A549 (cell line): ENCODE measurements around the gene POLR2H. TPM values are rescaled to one million over a fixed set of nuclear protein-coding genes. Genes with fewer than 3 reads are reported as not detected.

ENCODE experiments used
- ATAC-seq, 2 experiments: fragments of 200-7000 bp in 1 of 2; fragments of >200 bp in 1 of 2; cut with Nextera tagmentation in 1 of 2; cut with Tn5 transposase in 1 of 2; 3 replicates each; pipeline versions ENCODE4 v1.8.0 to v1.9.1; 2018 to 2020; ENCODE audit warnings: mild to moderate bottlenecking in 1 of 2, moderate library complexity in 1 of 2
- CTCF ChIA-PET: fragments of 300-600 bp; sonication (Branson Sonifier 250); formaldehyde crosslinking; extraction: SDS; loops from one replicate; lab custom pipeline; 2021; ENCODE audit warnings: antibody characterized with exemption, inconsistent platforms; lab: Yijun Ruan, JAX
- POLR2A ChIA-PET: fragments of 350-600 bp; formaldehyde crosslinking; extraction: SDS; loops from one replicate; lab custom pipeline; 2021; ENCODE audit warnings: antibody characterized with exemption, inconsistent platforms; lab: Yijun Ruan, JAX
- DNase-seq, 2 experiments: peaks; one replicate each; pipeline versions ENCODE4 v3.0.0 to v3.0.0-alpha.2; 2011 to 2016; ENCODE audit warnings: low read depth in 1 of 2, low spot score in 1 of 2
- FAIRE-seq: peaks from 2 replicates; lab custom pipeline; 2011; peaks lifted over from hg19 to GRCh38; lab: Jason Lieb, UNC
- H3K27ac ChIP-seq, 2 experiments: fragments of >200 bp; sonication (Bioruptor Twin); formaldehyde crosslinking; 3 replicates each; pipeline ENCODE4 v1.5.1; 2016 to 2017
- H3K4me1 ChIP-seq: fragments of >200 bp; sonication (Bioruptor Twin); formaldehyde crosslinking; 3 replicates; pipeline ENCODE4 v1.6.1; 2016
- H3K4me2 ChIP-seq: fragments of >200 bp; sonication (Bioruptor Twin); formaldehyde crosslinking; 3 replicates; pipeline ENCODE4 v1.6.1; 2016
- H3K4me3 ChIP-seq: fragments of >200 bp; sonication (Bioruptor Twin); formaldehyde crosslinking; 3 replicates; pipeline ENCODE4 v1.5.1; 2016
- H3K9me3 ChIP-seq: fragments of >200 bp; sonication (Bioruptor Twin); formaldehyde crosslinking; 3 replicates; pipeline ENCODE4 v1.6.1; 2016
- BHLHE40 ChIP-seq: IDR thresholded peaks from 2 replicates; pipeline ENCODE4 v1.6.1; 2012; ENCODE audit warnings: low read depth, low read length, inconsistent platforms
- CBX2 ChIP-seq: fragments of 200-600 bp; sonication (generic); IDR thresholded peaks from 2 replicates; pipeline ENCODE4 v1.6.1; 2016; ENCODE audit warnings: low read depth, mild to moderate bottlenecking, borderline replicate concordance
- CBX8 ChIP-seq: fragments of 200-600 bp; sonication (generic); IDR thresholded peaks from 2 replicates; pipeline ENCODE4 v1.6.1; 2016
- EHF ChIP-seq: fragments of 250-450 bp; sonication (Bioruptor Pico); IDR thresholded peaks from 2 replicates; pipeline ENCODE4 v1.5.0; 2020; ENCODE audit warnings: mild to moderate bottlenecking
- EHMT2 ChIP-seq: fragments of 200-600 bp; sonication (generic); IDR thresholded peaks from 2 replicates; pipeline ENCODE4 v1.6.1; 2016; ENCODE audit warnings: antibody characterized with exemption, low read depth, mild to moderate bottlenecking, moderate library complexity
- FOSB ChIP-seq: fragments of 250-450 bp; sonication (Bioruptor Pico); IDR thresholded peaks from 2 replicates; pipeline ENCODE4 v1.5.0; 2020; ENCODE audit warnings: mild to moderate bottlenecking, moderate library complexity
- GATA3 ChIP-seq: IDR thresholded peaks from 2 replicates; pipeline ENCODE4 v1.6.1; 2012; ENCODE audit warnings: borderline replicate concordance
- HDAC2 ChIP-seq: fragments of 200-600 bp; sonication (generic); IDR thresholded peaks from 2 replicates; pipeline ENCODE4 v1.6.1; 2016
- HOXA7 ChIP-seq: fragments of 250-450 bp; sonication (Bioruptor Pico); IDR thresholded peaks from 2 replicates; pipeline ENCODE4 v1.5.0; 2020; ENCODE audit warnings: mild to moderate bottlenecking, moderate library complexity
- HOXB13 ChIP-seq: fragments of 250-450 bp; sonication (Bioruptor Pico); IDR thresholded peaks from 2 replicates; pipeline ENCODE4 v1.5.0; 2020; ENCODE audit warnings: low read depth, mild to moderate bottlenecking, moderate library complexity
- JUNB ChIP-seq: fragments of >200 bp; sonication (Bioruptor Twin); formaldehyde crosslinking; IDR thresholded peaks from 2 replicates; pipeline ENCODE4 v1.6.1; 2016
- MAFK ChIP-seq: fragments of 450-650 bp; IDR thresholded peaks from 2 replicates; pipeline ENCODE4 v1.6.1; 2014; ENCODE audit not compliant: partially characterized antibody
- NFE2L2 ChIP-seq: fragments of 150-350 bp; conservative IDR thresholded peaks from 2 replicates; pipeline ENCODE4 v1.6.1; 2014; ENCODE audit warnings: low read length
- NPAS2 ChIP-seq: fragments of 250-450 bp; sonication (Bioruptor Pico); IDR thresholded peaks from 2 replicates; pipeline ENCODE4 v1.8.0; 2022; ENCODE audit warnings: mild to moderate bottlenecking, moderate library complexity, borderline replicate concordance
- NR3C1 ChIP-seq: fragments of >200 bp; sonication (Bioruptor Twin); formaldehyde crosslinking; IDR thresholded peaks from 3 replicates; pipeline ENCODE4 v1.6.1; 2017
- RARB ChIP-seq: fragments of 250-450 bp; sonication (Bioruptor Pico); IDR thresholded peaks from 2 replicates; pipeline ENCODE4 v1.8.0; 2021; ENCODE audit warnings: mild to moderate bottlenecking, moderate library complexity
- TFCP2L1 ChIP-seq: fragments of 250-450 bp; sonication (Bioruptor Pico); IDR thresholded peaks from 2 replicates; pipeline ENCODE4 v1.5.0; 2021; ENCODE audit warnings: mild to moderate bottlenecking
- TP53 ChIP-seq: fragments of 250-450 bp; sonication (Bioruptor Pico); IDR thresholded peaks from 2 replicates; pipeline ENCODE4 v1.5.0; 2021; ENCODE audit warnings: mild to moderate bottlenecking, moderate library complexity
- ZFP36 ChIP-seq: fragments of 450-650 bp; IDR thresholded peaks from 2 replicates; pipeline ENCODE4 v1.6.1; 2014; ENCODE audit warnings: borderline replicate concordance; ENCODE audit not compliant: partially characterized antibody
- ZSCAN20 ChIP-seq: fragments of 250-450 bp; sonication (Bioruptor Pico); IDR thresholded peaks from 2 replicates; pipeline ENCODE4 v1.8.0; 2022; ENCODE audit warnings: mild to moderate bottlenecking, moderate library complexity
- WGBS: methylation state at CpG from one replicate; pipeline ENCODE4 v1.1.6; 2017; ENCODE audit errors: missing lambda C conversion rate; 5-methylcytosine and 5-hydroxymethylcytosine counted together
- polyA plus RNA-seq, 4 experiments: library from polyadenylated mRNA; depleted of rRNA in 3 of 4; stranded (reverse); fragments of >200 nt; fragmentation: RNase III in 1 of 4; extraction: RNeasy Plus Mini Kit Qiagen cat#74134 plus additional on column Dnase treatment in 1 of 4; gene quantifications; 2 replicates in 3 of 4; 3 replicates in 1 of 4; pipeline ENCODE4 v1.2.3, GENCODE V29; 2011 to 2017
- TF ChIP-seq, protein P1 (sequence below): IDR thresholded peaks from 2 replicates; pipeline ENCODE4 v1.6.1; 2012; ENCODE audit warnings: low read depth, borderline replicate concordance
- TF ChIP-seq, protein P2 (sequence below): fragments of 200-600 bp; sonication (generic); IDR thresholded peaks from 2 replicates; pipeline ENCODE4 v1.6.1; 2016; ENCODE audit warnings: antibody characterized with exemption, mild to moderate bottlenecking, moderate library complexity
- TF ChIP-seq, protein P3 (sequence below): IDR thresholded peaks from 2 replicates; pipeline ENCODE4 v1.6.1; 2012
- TF ChIP-seq, protein P4 (sequence below): IDR thresholded peaks from 2 replicates; pipeline ENCODE4 v1.6.1; 2012
- TF ChIP-seq, protein P5 (sequence below): fragments of 250-450 bp; sonication (Bioruptor Pico); IDR thresholded peaks from 2 replicates; pipeline ENCODE4 v1.5.0; 2020; ENCODE audit warnings: low read depth, mild to moderate bottlenecking, moderate library complexity

The POLR2H gene
- polyA plus RNA-seq, 2 of the 4 experiments (the other 2 are of a cell fraction), result 104 to 127 TPM

DNA sequence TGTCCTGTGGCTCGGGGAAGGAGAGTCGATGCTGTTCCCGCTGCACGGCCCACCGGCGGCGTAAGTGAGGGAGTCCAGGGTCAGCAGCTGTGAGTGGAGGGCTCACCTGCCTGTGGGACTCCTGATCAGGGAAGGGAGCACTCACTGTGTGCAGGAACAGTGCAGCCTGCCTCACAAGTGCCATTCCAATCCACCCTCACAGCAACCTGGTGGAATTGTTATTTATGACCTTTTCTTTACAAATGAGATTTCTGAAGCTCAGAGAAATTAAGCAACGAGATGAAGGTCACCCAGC, 27.4 kb downstream of the POLR2H start:
- Histone ChIP-seq H3K9me3 (no peaks in the 10 kb centered on the region), H3K4me1 (no peaks in the 10 kb centered on the region), H3K4me3 (no peak overlapping the region), H3K4me2 (no peak overlapping the region), H3K27ac (no peak overlapping the region)
- 8% methylated on average over 1 of the region's 8 CpGs for WGBS
- ChIA-PET CTCF (interaction anchor here (0.8 to 7.2 kb wide), 5 partner anchors 13 to 172 kb away, joined by 4 to 38 read pairs (median 5); partner anchors contain the start of gene EPHB3), POLR2A (no interaction called here)
- ATAC-seq (no peak; a peak in 1 of 6 replicates), DNase-seq (no peak), FAIRE-seq (no peak)
- TF ChIP-seq TFCP2L1 (no peak), GATA3 (no peak), FOSB (CRISPR knock-in tag) (no peak), BHLHE40 (no peak)

DNA sequence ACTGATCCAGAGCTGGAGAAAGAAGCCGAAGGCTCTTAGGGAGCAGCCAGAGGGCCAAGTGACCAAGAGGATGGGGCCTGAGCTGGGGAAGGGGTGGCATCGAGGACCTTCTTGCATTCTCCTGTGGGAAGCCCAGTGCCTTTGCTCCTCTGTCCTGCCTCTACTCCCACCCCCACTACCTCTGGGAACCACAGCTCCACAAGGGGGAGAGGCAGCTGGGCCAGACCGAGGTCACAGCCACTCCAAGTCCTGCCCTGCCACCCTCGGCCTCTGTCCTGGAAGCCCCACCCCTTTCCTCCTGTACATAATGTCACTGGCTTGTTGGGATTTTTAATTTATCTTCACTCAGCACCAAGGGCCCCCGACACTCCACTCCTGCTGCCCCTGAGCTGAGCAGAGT, 27.9 kb downstream of the POLR2H start:
- DNase-seq (no peak), ATAC-seq (peak in 1 of 2 experiments; percentile 24; a peak in 2 of 6 replicates), FAIRE-seq (no peak)
- CTCF ChIA-PET, result interaction anchor here (1.0 to 7.2 kb wide), 6 partner anchors 14 to 151 kb away, joined by 3 to 38 read pairs (median 4); no protein-coding TSS in a partner anchor
- Histone ChIP-seq H3K4me3 (no peak overlapping the region), H3K9me3 (no peaks in the 10 kb centered on the region), H3K27ac (no peak overlapping the region), H3K4me2 (no peak overlapping the region), H3K4me1 (no peaks in the 10 kb centered on the region)
- POLR2A ChIA-PET, result no interaction called here
- 23% methylated on average over 4 of the region's 5 CpGs for WGBS
- TF ChIP-seq TP53, result no peak
- TF ChIP-seq NPAS2 (CRISPR knock-in tag), result no peak

DNA sequence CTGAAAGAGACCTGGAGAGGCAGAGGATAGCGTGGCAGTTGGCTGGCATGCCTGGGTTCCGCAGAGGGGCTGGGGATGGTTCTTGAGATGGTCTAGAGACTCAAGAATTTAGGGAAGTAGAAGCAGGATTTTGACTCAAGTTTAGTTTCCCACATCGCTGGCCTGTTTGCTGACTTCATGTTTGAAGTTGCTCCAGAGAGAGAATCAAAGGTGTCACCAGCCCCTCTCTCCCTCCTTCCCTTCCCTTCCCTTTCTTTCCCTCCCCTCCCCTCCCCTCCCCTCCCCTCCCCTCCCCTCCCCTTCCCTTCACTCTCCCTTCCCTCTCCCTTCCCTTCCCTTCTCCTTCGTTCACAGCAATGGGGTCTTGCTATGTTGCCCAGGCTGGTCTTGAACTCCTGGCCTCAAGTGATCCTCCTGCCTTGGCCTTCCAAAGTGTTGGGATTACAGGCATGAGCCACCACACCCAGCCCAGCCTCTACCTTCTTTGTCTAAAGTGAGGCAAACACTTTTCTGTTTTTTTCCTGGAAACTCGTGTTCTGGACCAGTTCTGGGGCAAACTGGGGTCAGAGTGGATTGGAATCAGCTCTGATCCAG, 28.5 kb downstream of the POLR2H start:
- no peak for DNase-seq

More for the DNA sequence above, 28.5 kb downstream of the POLR2H start:
- no peak overlapping the region for H3K4me3 ChIP-seq
- H3K4me2 ChIP-seq, result no peak overlapping the region
- ChIA-PET CTCF (interaction anchor here (1.1 to 7.2 kb wide), 4 partner anchors 17 to 150 kb away, joined by 3 to 38 read pairs (median 7); no protein-coding TSS in a partner anchor), POLR2A (no interaction called here)
- ATAC-seq (no peak), FAIRE-seq (no peak)
- H3K27ac ChIP-seq, result no peak overlapping the region
- H3K4me1 ChIP-seq, result no peaks in the 10 kb centered on the region
- TF ChIP-seq, protein P1, sequence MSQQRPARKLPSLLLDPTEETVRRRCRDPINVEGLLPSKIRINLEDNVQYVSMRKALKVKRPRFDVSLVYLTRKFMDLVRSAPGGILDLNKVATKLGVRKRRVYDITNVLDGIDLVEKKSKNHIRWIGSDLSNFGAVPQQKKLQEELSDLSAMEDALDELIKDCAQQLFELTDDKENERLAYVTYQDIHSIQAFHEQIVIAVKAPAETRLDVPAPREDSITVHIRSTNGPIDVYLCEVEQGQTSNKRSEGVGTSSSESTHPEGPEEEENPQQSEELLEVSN, result no peak
- TF ChIP-seq CBX2, result no peak
- TF ChIP-seq EHF (CRISPR knock-in tag), result no peak
- no peak for TF ChIP-seq ZSCAN20 (CRISPR knock-in tag)
- TF ChIP-seq JUNB, result no peak
- TF ChIP-seq MAFK, result no peak
- TF ChIP-seq EHMT2, result no peak
- no peak for TF ChIP-seq HDAC2
- TF ChIP-seq NPAS2 (CRISPR knock-in tag), result no peak
- TF ChIP-seq NR3C1, result no peak
- TF ChIP-seq, protein P2, sequence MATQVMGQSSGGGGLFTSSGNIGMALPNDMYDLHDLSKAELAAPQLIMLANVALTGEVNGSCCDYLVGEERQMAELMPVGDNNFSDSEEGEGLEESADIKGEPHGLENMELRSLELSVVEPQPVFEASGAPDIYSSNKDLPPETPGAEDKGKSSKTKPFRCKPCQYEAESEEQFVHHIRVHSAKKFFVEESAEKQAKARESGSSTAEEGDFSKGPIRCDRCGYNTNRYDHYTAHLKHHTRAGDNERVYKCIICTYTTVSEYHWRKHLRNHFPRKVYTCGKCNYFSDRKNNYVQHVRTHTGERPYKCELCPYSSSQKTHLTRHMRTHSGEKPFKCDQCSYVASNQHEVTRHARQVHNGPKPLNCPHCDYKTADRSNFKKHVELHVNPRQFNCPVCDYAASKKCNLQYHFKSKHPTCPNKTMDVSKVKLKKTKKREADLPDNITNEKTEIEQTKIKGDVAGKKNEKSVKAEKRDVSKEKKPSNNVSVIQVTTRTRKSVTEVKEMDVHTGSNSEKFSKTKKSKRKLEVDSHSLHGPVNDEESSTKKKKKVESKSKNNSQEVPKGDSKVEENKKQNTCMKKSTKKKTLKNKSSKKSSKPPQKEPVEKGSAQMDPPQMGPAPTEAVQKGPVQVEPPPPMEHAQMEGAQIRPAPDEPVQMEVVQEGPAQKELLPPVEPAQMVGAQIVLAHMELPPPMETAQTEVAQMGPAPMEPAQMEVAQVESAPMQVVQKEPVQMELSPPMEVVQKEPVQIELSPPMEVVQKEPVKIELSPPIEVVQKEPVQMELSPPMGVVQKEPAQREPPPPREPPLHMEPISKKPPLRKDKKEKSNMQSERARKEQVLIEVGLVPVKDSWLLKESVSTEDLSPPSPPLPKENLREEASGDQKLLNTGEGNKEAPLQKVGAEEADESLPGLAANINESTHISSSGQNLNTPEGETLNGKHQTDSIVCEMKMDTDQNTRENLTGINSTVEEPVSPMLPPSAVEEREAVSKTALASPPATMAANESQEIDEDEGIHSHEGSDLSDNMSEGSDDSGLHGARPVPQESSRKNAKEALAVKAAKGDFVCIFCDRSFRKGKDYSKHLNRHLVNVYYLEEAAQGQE, result no peak
- TF ChIP-seq HOXA7 (CRISPR knock-in tag), result no peak
- TF ChIP-seq, protein P3, sequence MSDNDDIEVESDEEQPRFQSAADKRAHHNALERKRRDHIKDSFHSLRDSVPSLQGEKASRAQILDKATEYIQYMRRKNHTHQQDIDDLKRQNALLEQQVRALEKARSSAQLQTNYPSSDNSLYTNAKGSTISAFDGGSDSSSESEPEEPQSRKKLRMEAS, result no peak
- TF ChIP-seq HOXB13, result no peak
- TF ChIP-seq, protein P4, sequence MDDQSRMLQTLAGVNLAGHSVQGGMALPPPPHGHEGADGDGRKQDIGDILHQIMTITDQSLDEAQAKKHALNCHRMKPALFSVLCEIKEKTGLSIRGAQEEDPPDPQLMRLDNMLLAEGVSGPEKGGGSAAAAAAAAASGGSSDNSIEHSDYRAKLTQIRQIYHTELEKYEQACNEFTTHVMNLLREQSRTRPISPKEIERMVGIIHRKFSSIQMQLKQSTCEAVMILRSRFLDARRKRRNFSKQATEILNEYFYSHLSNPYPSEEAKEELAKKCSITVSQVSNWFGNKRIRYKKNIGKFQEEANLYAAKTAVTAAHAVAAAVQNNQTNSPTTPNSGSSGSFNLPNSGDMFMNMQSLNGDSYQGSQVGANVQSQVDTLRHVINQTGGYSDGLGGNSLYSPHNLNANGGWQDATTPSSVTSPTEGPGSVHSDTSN, result no peak
- no peak for TF ChIP-seq NFE2L2
- no peak for TF ChIP-seq ZFP36
- TF ChIP-seq CBX8, result no peak
- TF ChIP-seq, protein P5, sequence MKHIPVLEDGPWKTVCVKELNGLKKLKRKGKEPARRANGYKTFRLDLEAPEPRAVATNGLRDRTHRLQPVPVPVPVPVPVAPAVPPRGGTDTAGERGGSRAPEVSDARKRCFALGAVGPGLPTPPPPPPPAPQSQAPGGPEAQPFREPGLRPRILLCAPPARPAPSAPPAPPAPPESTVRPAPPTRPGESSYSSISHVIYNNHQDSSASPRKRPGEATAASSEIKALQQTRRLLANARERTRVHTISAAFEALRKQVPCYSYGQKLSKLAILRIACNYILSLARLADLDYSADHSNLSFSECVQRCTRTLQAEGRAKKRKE (CRISPR knock-in tag), result no peak
- TF ChIP-seq RARB, result no peak
- H3K9me3 ChIP-seq, result no peaks in the 10 kb centered on the region
- 53% methylated on average over 5 of the region's 5 CpGs for WGBS
